ENCODE measurements around the gene KCTD16. TPM values are rescaled to one million over a fixed set of nuclear protein-coding genes. Genes with fewer than 3 reads are reported as not detected.

The KCTD16 gene
- total RNA-seq, 1 experiment from 2014 or later = 0.64 TPM

DNA sequence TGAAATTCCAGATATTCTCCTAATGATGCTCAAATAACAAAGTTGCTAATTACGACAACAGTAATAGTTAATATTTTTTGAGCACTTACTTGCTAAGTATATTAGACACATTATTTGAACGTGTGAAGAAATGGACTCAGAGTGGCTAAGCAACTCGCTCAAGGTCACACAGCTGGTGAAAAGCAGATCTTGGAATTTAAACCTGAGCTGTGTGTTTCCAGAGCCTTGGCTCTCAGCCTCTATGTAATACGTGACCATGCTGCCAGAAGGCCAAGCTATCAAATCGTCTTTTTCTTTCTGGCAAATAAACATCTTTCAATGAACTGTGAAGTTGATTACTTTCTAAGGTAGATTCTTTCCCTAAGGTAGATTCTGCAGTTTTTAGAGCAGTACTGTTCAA lies 61.6 kb downstream of the KCTD16 start (continued):
- TF ChIP-seq EGR1 (IDR thresholded peaks at IDR 0.05; ENCODE audit: low read depth) = no peak

DNA sequence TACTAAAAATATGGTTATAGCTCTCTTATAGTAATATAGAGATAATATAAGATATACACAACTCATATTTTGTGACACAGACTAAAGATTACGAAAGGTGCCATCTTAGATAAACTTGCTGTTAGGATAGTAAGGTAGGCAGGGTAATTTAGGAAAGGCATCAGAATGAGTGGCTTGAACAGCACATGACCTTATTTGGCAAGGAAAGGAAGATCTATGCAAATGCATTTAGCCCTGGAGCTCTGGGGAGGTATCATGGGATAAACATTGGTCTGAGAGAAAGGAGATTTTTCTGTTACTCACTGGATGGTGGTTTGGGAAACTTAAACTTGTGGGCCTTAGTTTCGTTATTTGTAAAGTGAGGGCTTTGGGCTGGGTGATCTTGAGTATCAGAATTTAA lies 65.8 kb downstream of the KCTD16 start:
- Histone ChIP-seq H3K9me2 (ENCODE audit: insufficient read depth) (no peaks in the 10 kb centered on the region), H3K9ac (ENCODE audit: low read length) (no peak overlapping the region), H3K79me2 (ENCODE audit: insufficient read depth, low read length) (no peaks in the 10 kb centered on the region), H3K4me2 (ENCODE audit: low read length) (no peak overlapping the region), H2AFZ (ENCODE audit: low read depth, low read length, poor library complexity, severe bottlenecking) (no peak overlapping the region), H4K20me1 (ENCODE audit: insufficient read depth) (no peaks in the 10 kb centered on the region), H3K9me3 (ENCODE audit: control insufficient read depth in 1 of 2, insufficient read depth in 1 of 2, low read depth in 1 of 2, low read length in 2 of 2) (no peaks in the 10 kb centered on the region), H3K27ac (ENCODE audit: low read depth, low read length) (no peak overlapping the region), H3K4me3 (replicated peaks in 1 of 2; ENCODE audit: low read depth in 1 of 2, low read length in 2 of 2) (no peak overlapping the region), H3K36me3 (ENCODE audit: control insufficient read depth in 1 of 2, insufficient read depth in 2 of 2, low read length in 2 of 2) (no peaks in the 10 kb centered on the region), H3K27me3 (ENCODE audit: insufficient read depth, low read length) (peaks cover 39% of the 10 kb centered on the region), H3K4me1 (ENCODE audit: control insufficient read depth in 1 of 2, insufficient read depth in 2 of 2, low read length in 2 of 2) (no peaks in the 10 kb centered on the region)
- ChIA-PET RAD21 (ENCODE audit: low non-redundant PET in 1 of 2, low total read pairs in 2 of 2, uncharacterized antibody in 2 of 2, unreplicated experiment in 2 of 2) (no interaction called here), CTCF (no interaction called here), POLR2A (no interaction called here)
- no peak for DNase-seq (ENCODE audit: low read depth, low spot score)
- ATAC-seq = no peak
- no peak for TF ChIP-seq POLR2A (IDR thresholded peaks at IDR 0.05; ENCODE audit: borderline replicate concordance, extremely low read depth, insufficient read depth, insufficient read length)
- no peak for TF ChIP-seq TCF7L2 (IDR thresholded peaks at IDR 0.05; ENCODE audit: borderline replicate concordance, extremely low read depth, insufficient read depth, insufficient read length)
- TF ChIP-seq FOSL1 (IDR thresholded peaks at IDR 0.05; ENCODE audit: low read depth) = no peak
- no peak for TF ChIP-seq MAX (IDR thresholded peaks at IDR 0.05)
- TF ChIP-seq YY1 (IDR thresholded peaks at IDR 0.05; ENCODE audit: extremely low read depth, insufficient replicate concordance, low read depth, low read length) = no peak
- TF ChIP-seq CEBPB (IDR thresholded peaks at IDR 0.05; ENCODE audit: low read depth) = no peak
- no peak for TF ChIP-seq SIN3A (IDR thresholded peaks at IDR 0.05; ENCODE audit: low read depth)
- TF ChIP-seq, protein P1, sequence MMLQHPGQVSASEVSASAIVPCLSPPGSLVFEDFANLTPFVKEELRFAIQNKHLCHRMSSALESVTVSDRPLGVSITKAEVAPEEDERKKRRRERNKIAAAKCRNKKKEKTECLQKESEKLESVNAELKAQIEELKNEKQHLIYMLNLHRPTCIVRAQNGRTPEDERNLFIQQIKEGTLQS (IDR thresholded peaks at IDR 0.05) = no peak
- TF ChIP-seq ZNF274 (IDR thresholded peaks at IDR 0.05; ENCODE audit: low read depth, low read length) = no peak
- TF ChIP-seq EZH2 (IDR thresholded peaks at IDR 0.05) = no peak
- TF ChIP-seq POLR2AphosphoS5 (IDR thresholded peaks at IDR 0.05; ENCODE audit: low read depth, low read length) = no peak
- no TSS peak for BruUV-seq (replicated peaks)
- intact Hi-C loops (cut with micrococcal nuclease) = no loop called here

Measured in HCT116 (cell line).